Cortex of kidney (tissue), 1 donor: ENCODE data around the gene TIPIN.
"Not testable (repeated sequence)": the region's sequence is repeated elsewhere in the genome, so short reads cannot be mapped to it uniquely, and the experiment has no call there.

ENCODE experiments used
- DNase-seq: peaks from one replicate; lab custom pipeline; 2025; lab: John Stamatoyannopoulos, UW

TIPIN gene

DNA sequence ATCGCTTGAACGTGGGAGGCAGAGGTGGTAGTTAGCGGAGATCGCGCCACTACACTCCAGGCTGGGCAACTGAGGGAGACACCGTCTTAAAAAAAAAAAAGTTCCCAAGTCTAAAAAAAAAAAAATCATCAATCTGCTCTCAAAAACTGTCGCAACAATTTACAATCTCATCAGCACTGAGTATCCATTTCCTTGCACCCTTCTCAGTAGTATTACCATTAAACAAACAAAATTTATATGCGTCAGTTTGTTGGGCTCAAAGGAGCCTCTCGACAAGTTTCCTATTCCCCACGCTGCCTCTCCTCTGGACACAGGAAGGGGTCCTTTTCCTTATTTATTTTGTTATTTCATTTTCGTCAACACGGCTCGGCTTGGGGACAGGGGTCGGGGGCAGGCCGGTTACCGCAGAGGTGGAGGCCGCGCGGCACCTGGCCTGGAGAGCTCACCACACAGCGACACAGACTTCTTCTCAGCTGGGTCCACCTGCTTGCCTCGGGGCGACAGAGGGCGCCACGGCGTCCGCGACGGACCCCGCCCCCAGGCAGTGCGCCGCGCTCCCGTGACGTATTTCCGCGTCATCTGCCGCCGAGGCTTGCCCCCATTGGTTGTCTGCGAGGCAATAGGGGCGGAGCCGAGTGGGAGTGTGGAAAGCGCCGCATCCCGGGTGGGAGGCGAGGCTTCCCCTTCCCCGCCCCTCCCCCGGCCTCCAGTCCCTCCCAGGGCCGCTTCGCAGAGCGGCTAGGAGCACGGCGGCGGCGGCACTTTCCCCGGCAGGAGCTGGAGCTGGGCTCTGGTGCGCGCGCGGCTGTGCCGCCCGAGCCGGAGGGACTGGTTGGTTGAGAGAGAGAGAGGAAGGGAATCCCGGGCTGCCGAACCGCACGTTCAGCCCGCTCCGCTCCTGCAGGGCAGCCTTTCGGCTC, 30.0 kb upstream of the TIPIN start, which contains the start of gene MAP2K1:
Gene MAP2K1, plus strand, starts transcription at position 709 of the 920 bp plus-strand sequence. CDS start 436 bp downstream, outside the sequence.
- DNase-seq = peak; percentile 81

GRCh38 chr15:66381376-66381775, 24.9 kb upstream of the TIPIN start:
- not testable (repeated sequence) for DNase-seq

- DNase-seq = no peak
Observed at GRCh38 chr15:66378814-66379430, 22.4 kb upstream of the TIPIN start.

- no peak for DNase-seq
Observed at GRCh38 chr15:66374179-66374578, 17.7 kb upstream of the TIPIN start.

DNA sequence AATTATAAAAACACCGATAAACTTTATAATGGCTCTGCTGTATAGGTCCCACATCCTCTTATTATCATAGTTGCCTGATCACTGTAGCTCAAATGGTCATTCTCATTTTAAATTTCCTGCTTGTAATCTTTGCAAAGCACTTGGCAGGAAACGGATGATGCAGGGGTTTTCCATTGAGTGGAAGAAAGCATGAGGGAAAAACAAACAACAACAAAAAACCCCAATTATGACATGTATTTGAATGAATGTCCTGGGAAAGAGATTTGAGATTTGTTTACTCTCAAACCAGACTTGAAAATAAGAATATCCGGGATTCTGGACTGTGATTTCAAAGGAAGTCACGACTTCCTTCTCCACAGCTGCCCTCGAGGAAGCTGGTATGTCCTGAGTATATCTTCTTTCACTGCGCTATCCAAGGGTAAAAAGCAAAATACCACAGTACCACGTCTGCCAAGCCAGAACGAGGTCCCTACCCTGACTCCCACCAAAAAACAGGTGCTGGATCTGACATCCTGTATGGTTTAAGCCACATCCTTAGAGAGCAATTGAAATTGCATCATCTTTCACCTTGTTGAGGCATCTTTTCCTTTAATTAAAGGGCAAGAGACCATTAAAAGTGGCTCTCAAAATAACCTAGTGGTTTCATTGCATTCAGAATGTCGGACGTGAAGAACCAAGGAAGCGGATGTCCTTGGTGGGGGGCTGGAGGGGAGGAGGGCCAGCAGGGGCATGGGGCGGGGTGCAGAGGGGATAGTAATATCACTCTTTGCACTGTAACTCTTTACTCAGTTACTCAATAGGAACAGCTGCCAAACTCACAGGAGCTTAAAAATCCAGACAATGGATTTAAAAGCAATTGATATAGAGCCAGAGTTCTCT, 13.5 kb upstream of the TIPIN start:
- no peak for DNase-seq

GRCh38 chr15:66364944-66365528, 8.6 kb upstream of the TIPIN start:
- DNase-seq = no peak

DNA sequence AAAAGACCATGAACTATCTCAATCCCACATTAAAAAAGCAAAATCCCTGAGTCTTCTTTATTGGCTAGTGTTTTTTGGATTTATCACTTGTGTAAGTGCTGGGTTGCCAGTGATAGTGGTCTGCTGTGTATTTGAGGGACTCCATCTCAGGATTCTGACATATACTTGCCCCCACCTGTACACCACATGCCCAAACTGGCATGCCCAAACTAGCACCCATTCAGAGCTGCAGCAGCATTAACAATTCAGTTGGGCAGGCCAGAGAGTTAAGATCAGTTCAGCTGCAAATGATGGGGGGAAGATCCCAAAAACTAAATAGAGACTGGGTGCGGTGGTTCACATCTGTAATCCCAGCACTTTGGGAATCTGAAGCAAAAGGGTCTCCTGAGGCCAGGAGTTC, 6.3 kb upstream of the TIPIN start:
- no peak for DNase-seq

- DNase-seq = not testable (repeated sequence)
Observed at GRCh38 chr15:66361745-66362460, 5.4 kb upstream of the TIPIN start.

DNA sequence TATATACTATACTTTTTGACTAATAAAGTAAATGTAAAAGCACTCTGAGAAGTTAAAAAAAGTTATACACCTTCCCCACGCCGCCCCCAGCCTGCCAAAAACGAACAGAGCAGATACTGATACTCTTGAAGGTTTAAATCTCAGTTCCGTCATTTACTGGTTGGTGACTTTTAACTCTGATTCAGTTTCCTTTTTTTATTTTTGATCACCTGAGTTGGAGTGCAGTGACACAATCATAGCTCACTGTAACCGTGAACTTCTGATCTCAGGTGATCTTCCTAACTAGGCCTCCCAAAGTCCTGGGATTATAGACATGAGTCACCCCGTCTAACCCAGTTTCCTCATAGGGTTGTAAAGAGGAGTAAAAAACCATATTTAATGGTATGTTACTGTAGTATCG, 3.3 kb upstream of the TIPIN start:
- no peak for DNase-seq

DNA sequence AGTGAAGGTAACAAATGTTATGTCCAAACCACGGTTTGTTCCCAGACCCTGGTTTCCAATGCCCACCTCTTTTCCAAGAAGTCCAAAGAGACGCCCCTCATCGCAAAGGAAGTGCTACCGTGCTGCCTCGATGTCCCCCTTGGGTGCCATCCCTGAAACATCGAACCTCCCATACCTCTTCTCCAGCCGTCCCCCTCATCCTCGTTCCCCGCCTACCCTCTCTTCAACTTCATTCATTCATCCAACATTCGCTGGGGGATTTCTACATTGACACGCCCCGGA, 467 bp downstream of the TIPIN start:
- DNase-seq = no peak

DNA sequence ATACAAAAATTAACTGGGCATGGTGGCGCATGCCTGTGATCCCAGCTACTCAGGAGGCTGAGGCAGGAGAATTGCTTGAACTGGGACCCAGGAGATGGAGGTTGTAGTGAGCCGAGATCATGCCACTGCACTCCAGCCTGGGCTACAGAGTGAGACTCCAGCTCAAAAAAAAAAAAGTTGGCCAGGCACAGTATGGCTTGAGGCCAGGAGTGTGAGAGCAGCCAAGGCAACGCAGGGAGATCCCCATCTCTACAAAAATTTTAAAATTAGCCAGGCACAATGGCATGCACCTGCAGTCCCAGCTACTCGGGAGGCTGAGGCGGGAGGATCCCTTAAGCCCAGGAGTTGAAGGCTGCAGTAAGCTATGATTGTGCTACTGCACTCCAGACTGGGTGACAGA, 8.0 kb downstream of the TIPIN start:
- not testable (repeated sequence) for DNase-seq

GRCh38 chr15:66328771-66329170, 27.7 kb downstream of the TIPIN start:
- DNase-seq = no peak

GRCh38 chr15:66327736-66328135, 28.7 kb downstream of the TIPIN start:
- no peak for DNase-seq

DNA sequence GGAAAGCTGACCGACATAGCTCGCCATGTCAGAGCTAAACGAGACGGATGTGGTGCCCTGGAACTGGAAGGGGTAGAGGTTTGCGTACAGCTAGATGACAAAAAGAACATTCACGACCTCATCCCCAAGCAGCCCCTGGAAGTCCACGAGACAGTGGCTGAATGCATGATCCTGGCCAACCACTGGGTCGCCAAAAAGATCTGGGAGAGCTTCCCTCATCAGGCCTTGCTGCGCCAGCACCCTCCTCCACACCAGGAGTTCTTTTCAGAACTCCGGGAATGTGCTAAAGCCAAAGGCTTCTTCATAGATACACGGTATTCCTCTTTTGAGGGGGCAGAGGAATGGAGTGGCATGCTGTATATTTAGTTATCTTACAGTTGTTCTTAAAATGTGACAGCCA, 30.4 kb downstream of the TIPIN start:
- no peak for DNase-seq

GRCh38 chr15:66323312-66323928, 33.1 kb downstream of the TIPIN start:
- no peak for DNase-seq

DNA sequence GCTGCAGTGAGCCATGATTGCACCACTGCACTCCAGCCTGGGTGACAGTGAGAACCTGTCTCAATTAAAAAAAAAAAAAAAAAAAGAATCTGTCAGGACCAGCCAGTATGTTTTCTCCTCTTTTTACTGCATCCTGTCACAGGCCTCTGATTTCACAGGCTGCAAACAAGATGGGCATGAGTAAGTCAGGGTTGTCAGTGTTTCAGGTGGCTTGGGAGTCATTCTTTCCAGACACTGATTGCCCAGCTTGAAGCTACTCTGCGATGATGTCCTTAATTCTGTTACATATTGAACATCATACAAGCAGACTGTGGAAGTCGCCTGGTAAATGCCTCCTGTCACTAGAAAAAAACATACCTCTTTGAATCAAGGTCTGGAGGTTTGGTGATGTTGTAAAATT, 44.3 kb downstream of the TIPIN start:
- DNase-seq = no peak

- DNase-seq = no peak
Observed at GRCh38 chr15:66310786-66311185, 45.7 kb downstream of the TIPIN start.

DNA sequence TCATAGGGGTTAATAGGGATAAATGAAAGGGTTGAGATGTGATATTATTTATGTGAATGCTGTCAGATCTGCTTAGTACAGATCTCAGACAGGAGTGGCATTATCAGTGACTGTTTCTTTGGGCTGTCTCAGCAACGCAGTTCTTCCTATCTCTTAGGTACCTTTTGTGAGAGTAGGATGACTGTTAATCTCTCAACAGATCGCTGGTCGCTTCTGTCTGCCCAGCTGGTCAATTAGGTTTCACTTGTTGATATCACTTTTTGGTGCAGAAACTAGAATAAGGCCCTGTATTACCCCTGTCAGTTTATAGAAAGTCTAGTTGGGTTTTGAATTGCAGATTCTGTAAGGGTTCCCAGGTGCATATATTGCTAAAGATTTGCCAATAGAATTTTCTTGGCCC, 46.7 kb downstream of the TIPIN start:
- no peak for DNase-seq

DNA sequence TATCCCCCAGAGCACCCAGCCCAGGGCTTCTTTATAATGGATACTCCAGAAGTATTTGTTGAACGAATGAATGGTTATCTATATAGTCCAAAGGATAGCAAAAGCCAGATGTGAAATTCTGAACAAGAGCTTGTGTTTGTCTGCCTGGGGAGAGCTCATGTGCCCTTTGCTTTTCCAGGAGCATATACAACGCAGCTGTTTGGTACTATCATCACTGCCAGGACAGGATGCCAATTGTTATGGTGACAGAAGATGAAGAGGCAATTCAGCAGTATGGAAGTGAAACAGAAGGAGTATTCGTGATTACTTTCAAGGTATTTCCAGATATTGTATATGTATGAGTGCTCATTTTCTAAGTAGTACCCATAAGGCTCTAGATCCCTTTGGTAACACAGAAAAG, 48.0 kb downstream of the TIPIN start:
- no peak for DNase-seq

DNA sequence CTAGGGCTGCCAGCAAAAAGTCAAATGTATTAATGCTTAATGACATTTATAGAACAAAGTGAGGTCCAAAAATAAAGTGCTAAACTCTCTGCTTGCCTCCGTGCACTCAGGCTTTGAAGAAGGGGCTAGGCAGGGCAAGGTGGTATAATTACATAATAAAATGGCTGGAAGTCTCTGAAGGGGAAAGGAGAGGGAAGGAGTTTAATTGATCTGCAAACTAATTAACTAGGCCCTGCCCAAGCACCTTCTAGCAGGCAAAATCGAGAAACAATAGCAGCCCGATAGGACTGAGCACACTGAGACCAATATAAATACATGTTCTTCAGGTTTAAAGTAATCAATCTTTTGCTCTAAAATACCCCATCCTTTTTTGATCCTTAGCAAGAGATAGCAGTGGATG, 50.1 kb downstream of the TIPIN start:
- DNase-seq = no peak

- DNase-seq = not testable (repeated sequence)
Observed at GRCh38 chr15:66304425-66304824, 52.1 kb downstream of the TIPIN start.
